ENCODE data around the gene CRY2.

Gene CRY2

GRCh38 chr11:45848654-45849081, 1.4 kb downstream of the CRY2 start:
- DNase-seq (ENCODE audit: low spot score), result no peak

GRCh38 chr11:45850446-45850845, 3.2 kb downstream of the CRY2 start:
- DNase-seq (ENCODE audit: low spot score), result no peak

- DNase-seq (ENCODE audit: low spot score), result no peak
Observed at GRCh38 chr11:45851228-45851627, 4.0 kb downstream of the CRY2 start.

- DNase-seq (ENCODE audit: low spot score), result no peak
Observed at GRCh38 chr11:45852018-45852711, 4.9 kb downstream of the CRY2 start.

GRCh38 chr11:45852712-45853101, 5.4 kb downstream of the CRY2 start:
- DNase-seq (ENCODE audit: low spot score), result no peak

- DNase-seq (ENCODE audit: low spot score), result no peak
Observed at GRCh38 chr11:45853332-45854219, 6.3 kb downstream of the CRY2 start.

GRCh38 chr11:45855308-45855707, 8.0 kb downstream of the CRY2 start:
- DNase-seq (ENCODE audit: low spot score), result no peak

GRCh38 chr11:45856044-45856468, 8.8 kb downstream of the CRY2 start:
- no peak for DNase-seq (ENCODE audit: low spot score)

- no peak for DNase-seq (ENCODE audit: low spot score)
Observed at GRCh38 chr11:45857961-45858474, 10.7 kb downstream of the CRY2 start.

GRCh38 chr11:45858751-45859398, 11.6 kb downstream of the CRY2 start:
- DNase-seq (ENCODE audit: low spot score), result no peak

GRCh38 chr11:45859661-45860140, 12.4 kb downstream of the CRY2 start:
- no peak for DNase-seq (ENCODE audit: low spot score)

GRCh38 chr11:45860348-45860747, 13.1 kb downstream of the CRY2 start:
- no peak for DNase-seq (ENCODE audit: low spot score)

- no peak for DNase-seq (ENCODE audit: low spot score)
Observed at GRCh38 chr11:45860764-45861510, 13.7 kb downstream of the CRY2 start.

- no peak for DNase-seq (ENCODE audit: low spot score)
Observed at GRCh38 chr11:45864041-45864440, 16.8 kb downstream of the CRY2 start.

GRCh38 chr11:45869551-45869950, 22.3 kb downstream of the CRY2 start:
- no peak for DNase-seq (ENCODE audit: low spot score)

GRCh38 chr11:45870706-45871105, 23.4 kb downstream of the CRY2 start:
- DNase-seq (ENCODE audit: low spot score), result no peak

- no peak for DNase-seq (ENCODE audit: low spot score)
Observed at GRCh38 chr11:45871638-45872037, 24.4 kb downstream of the CRY2 start.

GRCh38 chr11:45872651-45873356, 25.5 kb downstream of the CRY2 start:
- DNase-seq (ENCODE audit: low spot score), result peak; percentile 32

- DNase-seq (ENCODE audit: low spot score), result no peak
Observed at GRCh38 chr11:45876401-45876800, 29.1 kb downstream of the CRY2 start.

- DNase-seq (ENCODE audit: low spot score), result no peak
Observed at GRCh38 chr11:45877221-45877620, 29.9 kb downstream of the CRY2 start.

- DNase-seq (ENCODE audit: low spot score), result no peak
Observed at GRCh38 chr11:45877845-45878244, 30.6 kb downstream of the CRY2 start.
